ENCODE data around the gene ERCC1.
"Not testable (repeated sequence)": the region's sequence is repeated elsewhere in the genome, so short reads cannot be mapped to it uniquely, and the experiment has no call there.

ERCC1 gene

GRCh38 chr19:45451850-45452387 is 28.2 kb upstream of the ERCC1 start:
- no peak for DNase-seq

GRCh38 chr19:45451131-45451849 is 27.6 kb upstream of the ERCC1 start:
- DNase-seq: no peak

- no peak for DNase-seq
Measured at GRCh38 chr19:45450012-45450333, 26.3 kb upstream of the ERCC1 start.

GRCh38 chr19:45448887-45449299 is 25.2 kb upstream of the ERCC1 start:
- no peak for DNase-seq

DNA sequence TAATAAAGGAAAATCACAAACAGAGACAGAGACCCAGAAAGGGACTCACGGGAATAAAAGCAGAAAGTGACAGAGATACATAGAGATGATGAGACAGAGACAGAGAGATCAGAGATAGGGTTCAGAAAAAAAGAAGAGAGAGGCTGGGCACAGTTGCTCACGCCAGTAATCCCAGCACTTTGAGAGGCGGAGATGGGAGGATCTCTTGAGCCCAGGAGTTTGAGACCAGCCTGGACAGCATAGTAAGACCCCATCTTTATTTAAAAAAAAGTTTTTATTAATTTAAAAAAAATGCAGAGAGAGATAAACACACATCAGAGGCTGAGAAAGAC is 24.7 kb upstream of the ERCC1 start:
- no peak for DNase-seq

DNA sequence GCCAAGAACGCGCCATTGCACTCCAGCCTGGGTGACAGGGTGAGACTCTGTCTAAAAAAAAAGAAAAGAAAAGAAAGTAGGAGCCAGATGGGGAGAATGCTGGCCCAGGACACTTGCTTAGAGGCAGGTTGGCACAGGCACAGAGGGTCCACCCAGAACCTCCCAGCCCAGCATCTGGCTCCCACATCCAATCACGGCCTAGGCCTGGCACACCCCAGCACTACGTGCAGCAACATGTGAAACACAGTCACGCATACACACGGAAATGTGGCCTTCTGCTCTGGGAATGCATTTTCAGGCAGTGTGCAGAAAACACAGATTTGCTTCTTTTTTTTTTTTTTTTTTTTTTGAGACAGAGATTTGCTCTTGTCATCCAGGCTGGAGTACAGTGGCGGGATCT is 23.2 kb upstream of the ERCC1 start:
- no peak for DNase-seq

DNA sequence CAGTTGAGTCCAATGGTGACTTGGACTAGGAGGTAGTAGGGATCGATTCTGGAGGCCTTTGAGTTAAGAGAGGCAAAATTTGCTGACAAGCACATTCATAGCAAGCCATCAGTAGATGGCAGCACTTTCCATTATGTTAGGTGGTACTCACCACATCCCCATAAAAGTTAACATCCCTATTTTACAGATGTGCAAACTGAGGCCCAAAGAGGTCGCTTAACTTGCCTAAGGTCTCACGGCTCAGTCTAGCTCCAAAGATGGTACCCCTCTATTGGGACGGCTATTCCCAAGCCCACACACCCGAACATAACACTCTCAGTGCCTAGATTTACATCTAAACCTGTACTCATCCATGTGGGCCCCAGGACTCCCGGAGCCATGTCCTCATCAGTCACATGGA is 22.6 kb upstream of the ERCC1 start:
- no peak for DNase-seq

DNA sequence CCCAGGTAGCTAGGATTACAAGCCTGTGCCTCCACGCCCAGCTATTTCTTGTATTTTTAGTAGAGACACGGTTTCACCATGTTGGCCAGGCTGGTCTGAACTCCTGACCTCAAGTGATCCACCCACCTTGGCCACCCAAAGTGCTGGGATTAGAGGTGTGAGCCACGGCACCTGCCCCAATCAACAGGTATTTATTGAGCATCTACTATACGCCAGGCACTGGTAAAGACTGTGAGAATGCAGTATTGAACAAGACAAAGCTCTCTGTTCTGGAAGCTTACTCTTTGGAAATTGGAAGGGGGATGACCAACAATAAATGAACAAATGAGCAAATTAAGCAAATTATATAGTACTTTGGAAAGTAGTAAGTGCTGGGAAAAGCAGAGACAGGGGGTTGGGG is 21.4 kb upstream of the ERCC1 start:
- no peak for DNase-seq

DNA sequence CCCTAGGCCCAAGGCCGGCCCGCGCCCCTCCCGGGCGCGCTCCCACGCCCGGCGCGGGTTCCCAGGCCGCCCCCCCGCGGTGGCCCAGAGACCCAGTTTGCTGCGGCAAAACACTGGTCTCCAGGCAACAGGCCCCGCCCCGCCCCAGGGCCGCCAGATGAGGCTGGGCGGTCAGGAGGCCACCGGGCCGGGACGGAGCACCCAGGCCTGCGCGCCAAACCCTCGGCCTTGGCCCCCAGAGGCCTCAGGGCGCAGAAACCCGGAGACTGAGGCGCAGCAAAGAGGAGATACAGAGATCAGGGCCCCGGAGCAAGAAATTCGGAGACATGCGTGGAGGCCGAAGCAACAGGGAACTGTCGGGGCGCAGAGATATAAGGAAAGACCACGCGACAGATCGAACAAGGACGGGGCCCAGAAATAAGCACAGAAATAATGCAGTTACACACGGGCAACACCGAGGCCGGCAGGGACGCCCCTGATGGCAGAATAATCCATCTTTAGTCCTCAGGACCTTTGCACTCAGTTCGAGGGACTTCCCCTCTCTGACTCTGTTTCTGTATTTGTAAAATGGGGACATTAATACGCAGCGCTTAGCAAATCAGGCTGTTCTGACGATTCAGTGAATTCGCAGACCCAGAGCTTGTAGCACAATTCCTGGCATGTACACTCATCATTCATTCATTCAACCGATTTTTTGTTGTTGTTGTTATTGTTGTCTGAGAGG is 20.8 kb upstream of the ERCC1 start:
- no peak for DNase-seq

GRCh38 chr19:45443462-45444317 is 20.0 kb upstream of the ERCC1 start:
- DNase-seq: no peak

- no peak for DNase-seq
Measured at GRCh38 chr19:45442778-45443461, 19.2 kb upstream of the ERCC1 start.

DNA sequence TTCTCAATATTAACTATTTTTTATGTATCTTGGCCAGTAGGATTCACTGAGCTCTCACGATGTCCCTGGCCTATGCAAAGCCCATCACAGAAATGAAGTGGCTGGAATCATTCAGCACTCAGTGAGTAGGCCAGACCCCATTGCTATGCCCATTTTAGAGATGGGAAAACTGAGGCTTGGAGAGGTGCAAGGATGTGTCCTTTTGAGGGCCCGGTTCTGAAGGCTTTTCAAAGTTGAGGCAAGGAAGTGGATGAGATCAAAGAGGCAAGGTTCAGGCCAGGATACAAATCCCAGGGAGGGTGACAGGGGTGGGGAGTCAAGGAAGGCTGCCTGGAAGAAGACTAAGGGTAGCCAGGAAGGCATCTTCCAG is 18.7 kb upstream of the ERCC1 start:
- no peak for DNase-seq

DNA sequence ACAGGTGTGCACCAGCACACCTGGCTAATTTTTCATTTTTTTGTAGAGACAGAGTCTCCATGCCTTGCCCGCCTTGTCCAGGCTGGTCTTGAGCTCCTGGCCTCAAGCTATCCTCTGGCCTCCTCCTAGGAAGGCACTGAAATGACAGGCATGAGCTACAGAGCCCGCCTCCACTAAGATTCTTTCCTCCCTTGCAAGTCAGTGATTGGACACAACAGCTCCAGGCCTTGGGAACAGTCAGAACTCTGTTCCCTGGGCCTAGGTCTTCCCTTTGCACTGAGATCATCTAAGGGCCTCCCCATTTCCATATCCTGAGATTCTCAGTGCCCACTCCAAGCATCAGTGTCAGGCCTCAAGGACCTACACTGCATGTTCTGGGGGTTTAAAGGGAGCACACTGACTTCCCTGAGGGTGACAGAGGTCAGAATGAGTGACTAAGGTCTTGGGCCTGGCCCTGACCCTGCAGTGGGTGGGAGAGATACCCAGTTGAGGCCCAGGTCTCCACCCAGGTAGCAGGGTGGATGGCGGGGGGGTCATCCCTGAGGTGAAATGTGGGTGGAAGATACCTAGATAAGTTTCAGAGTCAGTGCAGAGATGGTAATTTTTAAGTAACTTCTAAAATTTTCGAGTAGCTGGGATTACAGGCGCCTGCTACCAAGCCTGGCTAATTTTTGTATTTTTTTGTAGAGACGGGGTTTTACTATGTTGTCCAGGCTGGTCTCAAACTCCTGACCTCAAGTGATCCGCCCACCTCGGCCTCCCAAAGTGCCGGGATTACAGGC is 17.3 kb upstream of the ERCC1 start:
- no peak for DNase-seq

- no peak for DNase-seq
Measured at GRCh38 chr19:45440259-45440638, 16.5 kb upstream of the ERCC1 start.

- DNase-seq: no peak
Measured at GRCh38 chr19:45439569-45440258, 16.0 kb upstream of the ERCC1 start.

DNA sequence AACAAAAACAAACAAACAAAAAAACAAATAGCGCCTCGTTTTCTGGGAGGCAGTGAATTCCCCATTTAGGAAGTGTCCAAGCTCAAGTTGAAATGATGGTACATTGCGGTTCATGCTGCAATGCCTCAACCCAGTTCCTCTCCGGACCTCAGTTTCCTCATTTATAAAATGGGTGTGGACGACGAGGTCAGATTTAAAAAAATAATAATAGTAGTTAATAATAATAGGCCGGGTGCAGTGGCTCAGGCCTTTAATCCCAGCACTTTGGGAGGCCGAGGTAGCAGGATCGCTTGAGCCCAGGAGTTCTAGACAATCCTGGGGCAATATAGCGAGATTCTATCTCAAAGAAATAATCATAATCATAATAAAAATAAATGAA is 15.5 kb upstream of the ERCC1 start:
- no peak for DNase-seq

GRCh38 chr19:45437328-45437727 is 13.6 kb upstream of the ERCC1 start:
- no peak for DNase-seq

GRCh38 chr19:45432543-45432942 is 8.8 kb upstream of the ERCC1 start:
- not testable (repeated sequence) for DNase-seq

DNA sequence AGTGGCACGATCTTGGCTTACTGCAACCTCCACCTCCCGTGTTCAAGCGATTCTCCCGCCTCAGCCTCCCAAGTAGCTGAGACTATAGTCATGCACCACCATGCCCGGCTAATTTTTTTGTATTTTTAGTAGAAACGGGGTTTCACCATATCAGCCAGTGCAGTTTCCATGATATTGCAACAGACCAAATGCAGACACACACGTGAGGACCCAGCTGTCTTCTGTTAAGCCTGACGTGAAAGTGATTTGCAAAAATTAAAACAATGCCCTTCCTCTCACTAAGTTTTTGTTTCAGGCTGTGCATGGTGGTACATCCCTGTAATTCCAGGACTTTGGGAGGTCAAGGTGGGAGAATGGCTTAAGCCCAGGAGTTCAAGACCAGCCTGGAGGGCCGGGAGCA is 7.3 kb upstream of the ERCC1 start:
- DNase-seq: not testable (repeated sequence)

DNA sequence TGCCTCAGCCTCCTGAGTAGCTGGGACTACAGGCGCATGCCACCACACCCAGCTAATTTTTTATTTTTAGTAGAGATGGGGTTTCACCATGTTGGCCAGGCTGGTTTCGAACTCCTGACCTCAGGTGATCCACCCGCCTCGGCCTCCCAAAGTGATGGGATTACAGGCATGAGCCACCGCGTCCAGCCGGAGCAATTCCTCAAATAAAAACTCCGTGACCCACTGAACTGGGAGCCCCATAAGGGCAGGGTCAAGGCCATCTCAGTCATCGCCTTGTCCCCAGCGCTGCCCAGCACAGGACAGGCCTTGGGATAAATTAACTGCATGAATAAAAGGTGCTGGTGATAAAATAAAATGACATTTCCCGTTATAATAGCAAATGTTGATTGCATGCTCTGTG is 6.2 kb upstream of the ERCC1 start:
- not testable (repeated sequence) for DNase-seq

- DNase-seq: no peak
Measured at GRCh38 chr19:45428384-45429231, 4.9 kb upstream of the ERCC1 start.

Data from NCI-H1417 treated with DMSO at 0.1 percent for 48 hours (cell line).